Activated naive CD8-positive, alpha-beta T cell treated with anti-CD3 and anti-CD28 coated beads, Interleukin-2, amount 10 ng/mL, durations not matched to agents 7 days and 5 days (primary cell): ENCODE data around the gene FBXL13. TPM values are rescaled to one million over a fixed set of nuclear protein-coding genes. Genes with fewer than 3 reads are reported as not detected.
A peak's percentile ranks its signal among the peaks of the same experiment; 100 is the strongest.
"Not testable (repeated sequence)": the region's sequence is repeated elsewhere in the genome, so short reads cannot be mapped to it uniquely, and the experiment has no call there.

ENCODE experiments used
- ATAC-seq: fragments of 150-1000 bp; cut with Tn5 transposase; one replicate; pipeline ENCODE4 v1.10.0; 2021; ENCODE audit warnings: low read depth, moderate library complexity
- POLR2A ChIA-PET: fragments of 350-600 bp; sonication (Branson Sonifier 250); formaldehyde crosslinking; loops from one replicate; lab custom pipeline; 2021; ENCODE audit warnings: antibody characterized with exemption; lab: Charles Lee
- DNase-seq: peaks from one replicate; pipeline ENCODE4 v3.0.0; 2021
- H3K27ac Mint-ChIP-seq: one replicate; pipeline ENCODE4 v1.8.0; 2022; ENCODE audit warnings: mild to moderate bottlenecking, mixed read lengths
- H3K27me3 Mint-ChIP-seq: one replicate; pipeline ENCODE4 v1.8.0; 2022; ENCODE audit warnings: mild to moderate bottlenecking, moderate library complexity, mixed read lengths
- H3K36me3 Mint-ChIP-seq: one replicate; pipeline ENCODE4 v1.8.0; 2021; ENCODE audit warnings: mild to moderate bottlenecking, mixed read lengths
- H3K4me1 Mint-ChIP-seq: one replicate; pipeline ENCODE4 v1.8.0; 2021; ENCODE audit warnings: mixed read lengths
- H3K4me3 Mint-ChIP-seq: one replicate; pipeline ENCODE4 v1.8.0; 2022; ENCODE audit warnings: mild to moderate bottlenecking, moderate library complexity, mixed read lengths
- H3K9me3 Mint-ChIP-seq: one replicate; pipeline ENCODE4 v1.8.0; 2021; ENCODE audit warnings: mixed read lengths
- total RNA-seq, 2 experiments: library from RNA; stranded (reverse); gene quantifications; one replicate each; pipeline ENCODE4 v1.2.3, GENCODE V29; 2021

Gene FBXL13
- total RNA-seq, 2 experiments from 2014 or later, result 0.65 to 1.4 TPM

- H3K27me3 Mint-ChIP-seq, result no peaks in the 10 kb centered on the region
- POLR2A ChIA-PET, result interaction anchor here (0.5 to 2.6 kb wide), 13 partner anchors 9 to 327 kb away, joined by 3 to 21 read pairs (median 4); partner anchors contain the start of genes FAM185A and NAPEPLD
- H3K9me3 Mint-ChIP-seq, result no peaks in the 10 kb centered on the region
- peak overlapping the region; percentile 92 for H3K27ac Mint-ChIP-seq
- H3K4me3 Mint-ChIP-seq, result peak overlapping the region; percentile 92
- peak; percentile 73 for ATAC-seq
- peaks cover 12% of the 10 kb centered on the region for H3K4me1 Mint-ChIP-seq
- DNase-seq, result no peak
- H3K36me3 Mint-ChIP-seq, result peaks cover 11% of the 10 kb centered on the region
Observed at GRCh38 chr7:103075337-103075918, 832 bp upstream of the FBXL13 start.

- POLR2A ChIA-PET, result interaction anchor here (1.7 to 2.6 kb wide), 3 partner anchors 11 to 325 kb away, joined by 8 to 21 read pairs (median 11); partner anchors contain the start of genes FAM185A and NAPEPLD
- Mint-ChIP-seq H3K9me3 (no peaks in the 10 kb centered on the region), H3K36me3 (peaks cover 10% of the 10 kb centered on the region), H3K27me3 (no peaks in the 10 kb centered on the region), H3K4me3 (peak overlapping the region; percentile 90), H3K4me1 (peaks cover 12% of the 10 kb centered on the region), H3K27ac (peak overlapping the region; percentile 91)
- DNase-seq, result no peak
- no peak for ATAC-seq
Observed at GRCh38 chr7:103073989-103074518, 542 bp downstream of the FBXL13 start.

- POLR2A ChIA-PET, result interaction anchor here (0.7 kb wide), 1 partner anchor 348 kb away, joined by 5 read pairs; no protein-coding TSS in a partner anchor
- DNase-seq, result no peak
- no peak overlapping the region for H3K4me3 Mint-ChIP-seq
- H3K9me3 Mint-ChIP-seq, result no peaks in the 10 kb centered on the region
- H3K27me3 Mint-ChIP-seq, result no peaks in the 10 kb centered on the region
- no peak for ATAC-seq
- H3K27ac Mint-ChIP-seq, result no peak overlapping the region
- H3K36me3 Mint-ChIP-seq, result peaks cover 1% of the 10 kb centered on the region
- peaks cover 12% of the 10 kb centered on the region for H3K4me1 Mint-ChIP-seq
Observed at GRCh38 chr7:103071000-103071399, 3.6 kb downstream of the FBXL13 start.

DNA sequence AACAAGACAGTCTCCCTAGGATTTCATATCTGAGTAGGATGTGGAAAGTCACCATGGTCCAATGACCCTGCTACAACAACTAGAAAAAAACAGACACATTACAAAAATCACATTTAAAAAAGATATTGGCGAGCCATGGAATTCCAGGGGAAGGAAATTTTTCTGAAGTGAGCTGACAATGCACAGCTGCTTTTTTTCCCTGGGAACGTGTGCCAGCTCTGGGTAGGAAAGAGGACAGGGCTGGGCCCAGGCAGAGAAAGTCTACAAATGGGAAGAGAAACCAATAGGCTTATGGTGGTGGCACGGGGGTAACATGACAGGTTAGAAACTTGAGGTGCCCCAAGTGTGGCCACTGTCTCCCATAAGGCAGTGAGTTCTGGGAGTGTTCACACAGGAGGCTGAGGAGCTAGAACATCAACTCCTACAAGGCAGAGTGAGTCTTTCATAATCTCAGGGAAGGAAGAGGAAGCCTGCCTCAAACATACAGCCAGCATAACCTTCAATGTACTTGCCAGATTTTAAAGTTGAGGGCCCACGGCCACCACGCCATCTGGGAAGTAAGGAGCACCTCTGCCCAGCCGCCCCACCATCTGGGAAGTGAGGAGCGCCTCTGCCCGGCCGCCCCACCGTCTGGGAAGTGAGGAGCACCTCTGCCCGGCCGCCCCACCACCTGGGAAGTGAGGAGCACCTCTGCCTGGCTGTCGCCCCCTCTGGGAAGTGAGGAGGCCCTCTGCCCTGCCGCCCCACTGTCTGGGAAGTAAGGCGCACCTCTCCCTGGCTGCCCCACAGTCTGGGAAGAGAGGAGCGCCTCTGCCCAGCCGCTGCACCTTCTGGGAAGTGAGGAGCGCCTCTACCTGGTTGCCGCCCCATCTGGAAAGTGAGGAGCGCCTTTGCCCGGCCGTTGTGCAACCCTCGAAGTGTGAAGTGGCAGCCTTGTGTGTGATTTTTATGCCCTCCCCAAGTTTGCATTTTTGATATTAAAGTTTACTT is 5.9 kb downstream of the FBXL13 start:
- no peak for ATAC-seq
- POLR2A ChIA-PET, result no interaction called here
- H3K27ac Mint-ChIP-seq, result no peak overlapping the region
- H3K36me3 Mint-ChIP-seq, result peaks cover 1% of the 10 kb centered on the region
- no peaks in the 10 kb centered on the region for H3K27me3 Mint-ChIP-seq
- peaks cover under 1% of the 10 kb centered on the region for H3K4me1 Mint-ChIP-seq
- H3K4me3 Mint-ChIP-seq, result no peak overlapping the region
- no peaks in the 10 kb centered on the region for H3K9me3 Mint-ChIP-seq
- no peak for DNase-seq

- Mint-ChIP-seq H3K9me3 (no peaks in the 10 kb centered on the region), H3K27ac (no peak overlapping the region), H3K4me1 (peaks cover 1% of the 10 kb centered on the region), H3K4me3 (no peak overlapping the region), H3K27me3 (peaks cover 3% of the 10 kb centered on the region), H3K36me3 (no peaks in the 10 kb centered on the region)
- peak; percentile 50 for ATAC-seq
- peak; percentile 61 for DNase-seq
- POLR2A ChIA-PET, result no interaction called here
Observed at GRCh38 chr7:103065667-103066066, 8.9 kb downstream of the FBXL13 start.

DNA sequence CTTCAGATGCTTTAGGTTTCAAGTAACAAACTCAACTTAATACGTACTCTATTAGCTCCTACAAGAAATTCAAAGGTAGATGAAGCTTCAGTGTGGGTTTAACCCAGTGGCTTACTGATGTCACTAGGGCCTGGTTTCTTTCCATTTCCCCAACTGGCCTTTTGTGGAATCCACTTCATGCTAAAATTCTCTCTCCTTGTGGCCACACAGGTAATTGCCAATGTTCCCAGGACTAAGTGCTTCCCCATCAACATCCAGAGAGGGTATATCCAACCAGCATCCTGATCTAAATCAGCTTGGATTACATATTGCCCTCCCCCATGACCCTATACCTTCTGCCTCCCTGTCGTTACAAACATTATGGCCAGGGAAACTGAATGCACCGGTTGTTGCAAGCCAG is 10.7 kb downstream of the FBXL13 start:
- Mint-ChIP-seq H3K27me3 (peaks cover 3% of the 10 kb centered on the region), H3K4me1 (peaks cover 1% of the 10 kb centered on the region), H3K27ac (no peak overlapping the region), H3K4me3 (no peak overlapping the region), H3K9me3 (no peaks in the 10 kb centered on the region), H3K36me3 (no peaks in the 10 kb centered on the region)
- POLR2A ChIA-PET, result no interaction called here
- DNase-seq (no peak), ATAC-seq (no peak)

- DNase-seq (no peak), ATAC-seq (no peak)
- H3K27ac Mint-ChIP-seq, result no peak overlapping the region
- no peaks in the 10 kb centered on the region for H3K9me3 Mint-ChIP-seq
- H3K27me3 Mint-ChIP-seq, result peaks cover 3% of the 10 kb centered on the region
- peaks cover 1% of the 10 kb centered on the region for H3K4me1 Mint-ChIP-seq
- POLR2A ChIA-PET, result no interaction called here
- no peaks in the 10 kb centered on the region for H3K36me3 Mint-ChIP-seq
- H3K4me3 Mint-ChIP-seq, result no peak overlapping the region
Observed at GRCh38 chr7:103059471-103059870, 15.1 kb downstream of the FBXL13 start.

DNA sequence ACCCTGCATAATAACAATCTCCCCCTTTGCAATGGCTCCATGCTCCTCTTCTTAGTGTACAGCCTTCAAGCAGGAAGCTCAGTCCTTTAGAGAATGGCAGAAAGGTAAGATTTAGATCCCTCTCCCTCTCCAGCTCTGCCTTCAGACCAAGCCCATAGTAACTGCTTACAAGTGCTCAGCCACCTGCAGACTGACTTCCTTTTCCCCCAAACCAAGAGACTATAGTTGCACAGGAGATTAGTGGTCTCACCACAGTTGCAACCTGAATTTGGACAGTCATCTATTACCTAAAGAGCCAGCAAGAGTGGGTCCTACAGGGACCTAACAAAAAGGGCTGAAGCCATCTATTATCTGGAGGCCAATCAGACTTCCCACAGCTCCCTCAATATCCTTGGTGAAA is 16.5 kb downstream of the FBXL13 start:
- Mint-ChIP-seq H3K27ac (no peak overlapping the region), H3K4me3 (no peak overlapping the region), H3K27me3 (no peaks in the 10 kb centered on the region), H3K9me3 (no peaks in the 10 kb centered on the region), H3K36me3 (no peaks in the 10 kb centered on the region), H3K4me1 (peaks cover 1% of the 10 kb centered on the region)
- POLR2A ChIA-PET, result interaction anchor here (0.6 to 1.5 kb wide), 2 partner anchors 17 to 56 kb away, joined by 3 to 5 read pairs; partner anchors contain the start of genes ARMC10 and FBXL13
- DNase-seq (no peak), ATAC-seq (no peak)

GRCh38 chr7:103056006-103056405 is 18.6 kb downstream of the FBXL13 start:
- ATAC-seq, H3K4me1 Mint-ChIP-seq, POLR2A ChIA-PET, DNase-seq, H3K27ac Mint-ChIP-seq, H3K27me3 Mint-ChIP-seq, H3K36me3 Mint-ChIP-seq, H3K9me3 Mint-ChIP-seq, H3K4me3 Mint-ChIP-seq: not testable (repeated sequence)

DNA sequence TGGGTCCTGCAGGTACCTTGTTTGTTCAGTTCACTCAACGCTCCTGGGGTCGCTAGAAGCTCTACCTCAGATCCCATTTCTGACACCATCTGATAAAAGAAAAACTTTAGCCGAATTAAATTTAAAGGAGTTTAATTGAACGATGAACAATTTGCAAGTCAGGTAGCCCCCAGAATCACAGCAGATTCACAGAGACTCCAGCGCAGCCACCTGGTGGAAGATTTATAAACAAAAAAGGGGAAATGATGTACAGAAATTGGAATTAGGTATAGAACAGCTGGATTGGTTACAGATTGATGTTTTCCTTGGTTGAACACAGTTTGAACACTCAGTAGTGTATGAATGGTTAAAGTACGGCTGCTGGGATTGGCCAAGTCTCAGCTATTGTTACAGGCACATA is 23.1 kb downstream of the FBXL13 start:
- Mint-ChIP-seq H3K4me3 (no peak overlapping the region), H3K27ac (no peak overlapping the region), H3K36me3 (peaks cover 4% of the 10 kb centered on the region), H3K27me3 (no peaks in the 10 kb centered on the region), H3K4me1 (no peaks in the 10 kb centered on the region), H3K9me3 (peaks cover 4% of the 10 kb centered on the region)
- ATAC-seq (no peak), DNase-seq (no peak)
- POLR2A ChIA-PET, result no interaction called here

- no peaks in the 10 kb centered on the region for H3K27me3 Mint-ChIP-seq
- ATAC-seq, result no peak
- no peak overlapping the region for H3K27ac Mint-ChIP-seq
- H3K9me3 Mint-ChIP-seq, result peaks cover 4% of the 10 kb centered on the region
- H3K4me1 Mint-ChIP-seq, result no peaks in the 10 kb centered on the region
- H3K36me3 Mint-ChIP-seq, result peaks cover 4% of the 10 kb centered on the region
- POLR2A ChIA-PET, result no interaction called here
- H3K4me3 Mint-ChIP-seq, result no peak overlapping the region
- no peak for DNase-seq
Observed at GRCh38 chr7:103048833-103049232, 25.8 kb downstream of the FBXL13 start.

GRCh38 chr7:103041815-103042214 is 32.8 kb downstream of the FBXL13 start:
- H3K27ac Mint-ChIP-seq, H3K36me3 Mint-ChIP-seq, ATAC-seq, H3K4me3 Mint-ChIP-seq, H3K27me3 Mint-ChIP-seq, POLR2A ChIA-PET, H3K4me1 Mint-ChIP-seq, H3K9me3 Mint-ChIP-seq, DNase-seq: not testable (repeated sequence)
